Hindlimb muscle (tissue), 1 donor: Measurements from ENCODE around the gene KHSRP. TPM values are rescaled to one million over a fixed set of nuclear protein-coding genes. Genes with fewer than 3 reads are reported as not detected.
"Not testable (repeated sequence)": the region's sequence is repeated elsewhere in the genome, so short reads cannot be mapped to it uniquely, and the experiment has no call there.

Experiments
- DNase-seq: peaks from one replicate; pipeline ENCODE4 v3.0.0-alpha.2; 2013
- polyA plus RNA-seq: library from polyadenylated mRNA; unstranded; fragments of 120-200 nt; gene quantifications from one replicate; pipeline ENCODE4 v1.2.1, GENCODE V29; 2013; ENCODE audit not compliant: insufficient read length

KHSRP gene
- polyA plus RNA-seq, 1 donor: 213 TPM

- no peak for DNase-seq
These were observed 7.8 kb downstream of the KHSRP start for GRCh38 chr19:6416658-6417405.

GRCh38 chr19:6415591-6416190 is 8.9 kb downstream of the KHSRP start:
- no peak for DNase-seq

- no peak for DNase-seq
These were observed 9.6 kb downstream of the KHSRP start for GRCh38 chr19:6414793-6415590.

- no peak for DNase-seq
These were observed 10.6 kb downstream of the KHSRP start for GRCh38 chr19:6413721-6414643.

- DNase-seq: no peak
These were observed 11.3 kb downstream of the KHSRP start for GRCh38 chr19:6413291-6413690.

- DNase-seq: no peak
These were observed 12.0 kb downstream of the KHSRP start for GRCh38 chr19:6412447-6413091.

- no peak for DNase-seq
These were observed 12.6 kb downstream of the KHSRP start for GRCh38 chr19:6412061-6412446.

- DNase-seq: no peak
These were observed 15.3 kb downstream of the KHSRP start for GRCh38 chr19:6409346-6409745.

GRCh38 chr19:6406401-6406800 is 18.2 kb downstream of the KHSRP start:
- no peak for DNase-seq

GRCh38 chr19:6402837-6403608 is 21.6 kb downstream of the KHSRP start:
- DNase-seq: peak; percentile 82

- DNase-seq: no peak
These were observed 22.6 kb downstream of the KHSRP start for GRCh38 chr19:6402058-6402457.

- not testable (repeated sequence) for DNase-seq
These were observed 24.3 kb downstream of the KHSRP start for GRCh38 chr19:6400062-6400944.

- DNase-seq: no peak
These were observed 28.3 kb downstream of the KHSRP start for GRCh38 chr19:6396305-6396704.

GRCh38 chr19:6394831-6395230 is 29.8 kb downstream of the KHSRP start:
- no peak for DNase-seq

GRCh38 chr19:6393983-6394412 is 30.6 kb downstream of the KHSRP start:
- DNase-seq: no peak

- peak; percentile 98 for DNase-seq
These were observed 31.3 kb downstream of the KHSRP start, which contains the start of gene GTF2F1 for GRCh38 chr19:6393074-6393982. Gene GTF2F1, minus strand, starts transcription at chr19:6393164. Its CDS starts 169 bp downstream, at chr19:6392995.

- DNase-seq: no peak
These were observed 32.2 kb downstream of the KHSRP start for GRCh38 chr19:6392221-6393073.

GRCh38 chr19:6387372-6387771 is 37.2 kb downstream of the KHSRP start:
- no peak for DNase-seq
